ENCODE measurements around the gene MITD1. TPM values are rescaled to one million over a fixed set of nuclear protein-coding genes. Genes with fewer than 3 reads are reported as not detected.
"Not testable (repeated sequence)": the region's sequence is repeated elsewhere in the genome, so short reads cannot be mapped to it uniquely, and the experiment has no call there.

Gene MITD1
- total RNA-seq = 10 to 100 TPM; 68.1 to 85.1 TPM

- peak; percentile 90 for DNase-seq
- peak within 1 kb of the TSS; percentile 98 for H3K27ac Mint-ChIP-seq
- H3K36me3 Mint-ChIP-seq (ENCODE audit: insufficient read depth in 2 of 2) = peaks cover 6 to 7% of the 10 kb centered on the region in 2 donors
- ATAC-seq (replicated peaks in 1 of 2) = peak; percentile 91 to 92
- H3K27me3 Mint-ChIP-seq (ENCODE audit: low read depth) = no peaks in the 10 kb centered on the region
- no peaks in the 10 kb centered on the region for H3K9me3 Mint-ChIP-seq
- H3K4me3 Mint-ChIP-seq = peak within 1 kb of the TSS; percentile 98 to 99
- H3K4me1 Mint-ChIP-seq (ENCODE audit: low read depth) = peaks cover 58% of the 10 kb centered on the region
Measured at GRCh38 chr2:99180755-99181623, at the start of gene MITD1, which contains the start of gene MRPL30. Gene MITD1, minus strand, starts transcription at chr2:99181058. Its CDS starts 77 bp downstream, at chr2:99180981. Gene MRPL30, plus strand, starts transcription at chr2:99181184. Its CDS starts 5,020 bp downstream, at chr2:99186204.

- Mint-ChIP-seq H3K27me3 (ENCODE audit: low read depth) (no peaks in the 10 kb centered on the region), H3K9me3 (no peaks in the 10 kb centered on the region), H3K4me1 (ENCODE audit: low read depth) (no peaks in the 10 kb centered on the region), H3K36me3 (ENCODE audit: insufficient read depth in 2 of 2) (peaks cover 0 to 4% of the 10 kb centered on the region in 2 donors), H3K27ac (no peak overlapping the region), H3K4me3 (no peak overlapping the region)
- ATAC-seq (replicated peaks in 1 of 2) (no peak), DNase-seq (no peak)
Measured at GRCh38 chr2:99217929-99218501, 37.2 kb upstream of the MITD1 start.

GRCh38 chr2:99216096-99216495 lies 35.2 kb upstream of the MITD1 start:
- no peak overlapping the region for H3K27ac Mint-ChIP-seq
- DNase-seq (no peak), ATAC-seq (replicated peaks in 1 of 2) (no peak)

GRCh38 chr2:99205491-99205890 lies 24.6 kb upstream of the MITD1 start:
- Mint-ChIP-seq H3K27me3 (ENCODE audit: low read depth) (no peaks in the 10 kb centered on the region), H3K4me1 (ENCODE audit: low read depth) (no peaks in the 10 kb centered on the region), H3K4me3 (no peak overlapping the region), H3K36me3 (ENCODE audit: insufficient read depth in 2 of 2) (peaks cover 2 to 15% of the 10 kb centered on the region in 2 donors), H3K9me3 (peaks cover 0 to 2% of the 10 kb centered on the region in 2 donors), H3K27ac (no peak overlapping the region)
- ATAC-seq (replicated peaks in 1 of 2) = no peak
- DNase-seq = no peak

More at GRCh38 chr2:99216096-99216495, 35.2 kb upstream of the MITD1 start:
- no peaks in the 10 kb centered on the region for H3K4me1 Mint-ChIP-seq (ENCODE audit: low read depth)
- no peaks in the 10 kb centered on the region for H3K9me3 Mint-ChIP-seq
- H3K27me3 Mint-ChIP-seq (ENCODE audit: low read depth) = no peaks in the 10 kb centered on the region
- H3K36me3 Mint-ChIP-seq (ENCODE audit: insufficient read depth in 2 of 2) = peaks cover 0 to 4% of the 10 kb centered on the region in 2 donors
- H3K4me3 Mint-ChIP-seq = no peak overlapping the region

- H3K4me3 Mint-ChIP-seq = no peak overlapping the region
- H3K9me3 Mint-ChIP-seq = peaks cover 0 to 2% of the 10 kb centered on the region in 2 donors
- ATAC-seq (replicated peaks in 1 of 2) = no peak
- DNase-seq = no peak
- no peaks in the 10 kb centered on the region for H3K4me1 Mint-ChIP-seq (ENCODE audit: low read depth)
- no peaks in the 10 kb centered on the region for H3K27me3 Mint-ChIP-seq (ENCODE audit: low read depth)
- H3K36me3 Mint-ChIP-seq (ENCODE audit: insufficient read depth in 2 of 2) = peaks cover 0 to 8% of the 10 kb centered on the region in 2 donors
- no peak overlapping the region for H3K27ac Mint-ChIP-seq
Measured at GRCh38 chr2:99201959-99202678, 21.3 kb upstream of the MITD1 start.

GRCh38 chr2:99200076-99200800 lies 19.4 kb upstream of the MITD1 start:
- ATAC-seq (replicated peaks in 1 of 2) (no peak), DNase-seq (no peak)
- Mint-ChIP-seq H3K36me3 (ENCODE audit: insufficient read depth in 2 of 2) (peaks cover 0 to 2% of the 10 kb centered on the region in 2 donors), H3K27me3 (ENCODE audit: low read depth) (no peaks in the 10 kb centered on the region), H3K27ac (no peak overlapping the region), H3K4me3 (no peak overlapping the region), H3K9me3 (no peaks in the 10 kb centered on the region), H3K4me1 (ENCODE audit: low read depth) (no peaks in the 10 kb centered on the region)

- H3K36me3 Mint-ChIP-seq (ENCODE audit: insufficient read depth in 2 of 2) = peaks cover 3% of the 10 kb centered on the region in 2 donors
- H3K27me3 Mint-ChIP-seq (ENCODE audit: low read depth) = no peaks in the 10 kb centered on the region
- no peak overlapping the region for H3K4me3 Mint-ChIP-seq
- no peak for ATAC-seq (replicated peaks in 1 of 2)
- H3K27ac Mint-ChIP-seq = no peak overlapping the region
- DNase-seq = no peak
- H3K4me1 Mint-ChIP-seq (ENCODE audit: low read depth) = no peaks in the 10 kb centered on the region
- no peaks in the 10 kb centered on the region for H3K9me3 Mint-ChIP-seq
Measured at GRCh38 chr2:99198103-99198841, 17.4 kb upstream of the MITD1 start.

GRCh38 chr2:99192364-99192763 lies 11.5 kb upstream of the MITD1 start:
- H3K27me3 Mint-ChIP-seq (ENCODE audit: low read depth); ATAC-seq (replicated peaks in 1 of 2); H3K4me3 Mint-ChIP-seq; H3K9me3 Mint-ChIP-seq; DNase-seq; H3K27ac Mint-ChIP-seq: not testable (repeated sequence)
- H3K36me3 Mint-ChIP-seq (ENCODE audit: insufficient read depth in 2 of 2) = peaks cover 11 to 30% of the 10 kb centered on the region in 2 donors
- peaks cover 11% of the 10 kb centered on the region for H3K4me1 Mint-ChIP-seq (ENCODE audit: low read depth)

GRCh38 chr2:99190548-99190947 lies 9.7 kb upstream of the MITD1 start:
- Mint-ChIP-seq H3K27me3 (ENCODE audit: low read depth) (no peaks in the 10 kb centered on the region), H3K4me3 (no peak overlapping the region), H3K36me3 (ENCODE audit: insufficient read depth in 2 of 2) (peaks cover 11 to 30% of the 10 kb centered on the region in 2 donors), H3K27ac (no peak overlapping the region), H3K9me3 (peaks cover 0 to 2% of the 10 kb centered on the region in 2 donors), H3K4me1 (ENCODE audit: low read depth) (peaks cover 11% of the 10 kb centered on the region)
- ATAC-seq (replicated peaks in 1 of 2) = no peak
- no peak for DNase-seq

GRCh38 chr2:99188357-99188756 lies 7.5 kb upstream of the MITD1 start:
- H3K4me1 Mint-ChIP-seq (ENCODE audit: low read depth) = peaks cover 19% of the 10 kb centered on the region
- ATAC-seq (replicated peaks in 1 of 2) = no peak

GRCh38 chr2:99187011-99187410 lies 6.2 kb upstream of the MITD1 start:
- peaks cover 27% of the 10 kb centered on the region for H3K4me1 Mint-ChIP-seq (ENCODE audit: low read depth)
- ATAC-seq (replicated peaks in 1 of 2) = no peak
- peaks cover 5 to 21% of the 10 kb centered on the region in 2 donors for H3K36me3 Mint-ChIP-seq (ENCODE audit: insufficient read depth in 2 of 2)

More at GRCh38 chr2:99188357-99188756, 7.5 kb upstream of the MITD1 start:
- Mint-ChIP-seq H3K9me3 (peaks cover 0 to 2% of the 10 kb centered on the region in 2 donors), H3K36me3 (ENCODE audit: insufficient read depth in 2 of 2) (peaks cover 8 to 27% of the 10 kb centered on the region in 2 donors), H3K27me3 (ENCODE audit: low read depth) (no peaks in the 10 kb centered on the region), H3K27ac (peak overlapping the region; percentile 84), H3K4me3 (peak overlapping the region in 1 of 2 donors; percentile 30)
- DNase-seq = no peak

GRCh38 chr2:99184811-99185210 lies 4.0 kb upstream of the MITD1 start:
- Mint-ChIP-seq H3K27ac (no peak overlapping the region), H3K4me1 (ENCODE audit: low read depth) (peaks cover 38% of the 10 kb centered on the region), H3K36me3 (ENCODE audit: insufficient read depth in 2 of 2) (peaks cover 5 to 16% of the 10 kb centered on the region in 2 donors), H3K4me3 (no peak overlapping the region), H3K9me3 (no peaks in the 10 kb centered on the region), H3K27me3 (ENCODE audit: low read depth) (no peaks in the 10 kb centered on the region)
- ATAC-seq (replicated peaks in 1 of 2) = no peak
- no peak for DNase-seq

More at GRCh38 chr2:99187011-99187410, 6.2 kb upstream of the MITD1 start:
- H3K27me3 Mint-ChIP-seq (ENCODE audit: low read depth) = no peaks in the 10 kb centered on the region
- H3K4me3 Mint-ChIP-seq = no peak overlapping the region
- DNase-seq = no peak
- H3K9me3 Mint-ChIP-seq = no peaks in the 10 kb centered on the region
- no peak overlapping the region for H3K27ac Mint-ChIP-seq

All from activated T-cell treated with anti-CD3 and anti-CD28 coated beads, Interleukin-2, amount 50 U/mL, for 72 hours (primary cell).